C4-2B (cell line): Measurements from ENCODE around the gene LDB3.

Experiments
- CTCF ChIP-seq: fragments of 450-650 bp; conservative IDR thresholded peaks from 2 replicates; pipeline ENCODE4 v1.5.1; 2017; ENCODE audit warnings: mild to moderate bottlenecking
- ZFX ChIP-seq: fragments of 450-650 bp; IDR thresholded peaks from 2 replicates; pipeline ENCODE4 v1.6.1; 2017

GRCh38 chr10:86734207-86734988 lies 66.1 kb downstream of the LDB3 start:
- TF ChIP-seq CTCF (no peak), ZFX (no peak)
